Lower leg skin (tissue), 4 donors: Measurements from ENCODE around the gene FLYWCH1. TPM values are rescaled to one million over a fixed set of nuclear protein-coding genes. Genes with fewer than 3 reads are reported as not detected.
A peak's percentile ranks its signal among the peaks of the same experiment; 100 is the strongest.

Source experiments
- DNase-seq, 2 donors: peaks; one replicate each; pipeline ENCODE4 v3.0.0-alpha.2; 2019; ENCODE audit warnings: low spot score in 2 of 2
- H3K4me3 ChIP-seq: fragments of 200-600 bp; sonication (generic); 2 replicates; pipeline ENCODE4 v1.5.1; 2017; ENCODE audit warnings: mild to moderate bottlenecking, low read depth; ENCODE audit not compliant: poor library complexity, severe bottlenecking
- CTCF ChIP-seq, 3 donors: fragments of 450-650 bp; IDR thresholded peaks; one replicate each; pipeline ENCODE4 v1.5.1; 2016; ENCODE audit warnings: antibody characterized with exemption in 3 of 3, mild to moderate bottlenecking in 3 of 3, moderate library complexity in 2 of 3
- POLR2A ChIP-seq, 2 donors: fragments of 450-650 bp; IDR thresholded peaks; one replicate each; pipeline ENCODE4 v1.6.1; 2016 to 2017; ENCODE audit warnings: antibody characterized with exemption in 2 of 2, mild to moderate bottlenecking in 1 of 2, moderate library complexity in 1 of 2
- WGBS, 2 donors: methylation state at CpG; one replicate each; pipeline ENCODE4 v1.1.5; 2018; 5-methylcytosine and 5-hydroxymethylcytosine counted together
- intact Hi-C: fragments of 100-400 bp; cut with DNase I; formaldehyde crosslinking; loops from one replicate; pipeline ENCODE4 v1.15.0; 2023; ENCODE audit warnings: low total_unique reads
- total RNA-seq, 4 donors: library from RNA; depleted of rRNA; stranded (reverse); fragments of >200 nt; gene quantifications; one replicate each; pipeline ENCODE4 v1.1.0, GENCODE V29; 2016

FLYWCH1 gene
- total RNA-seq, 4 donors from 2014 or later = 36.9 to 61.4 (median 46.0) TPM

- intact Hi-C loops = no loop called here
- 9 to 16% methylated on average over 23 to 42 of the region's 42 CpGs for WGBS, 2 donors
- no peak for TF ChIP-seq POLR2A (IDR thresholded peaks at IDR 0.05)
- no peak overlapping the region for H3K4me3 ChIP-seq
- peak; percentile 68 to 95 for DNase-seq
Measured at GRCh38 chr16:2983706-2984136, 72.0 kb downstream of the FLYWCH1 start.

GRCh38 chr16:2985462-2985861 lies 73.7 kb downstream of the FLYWCH1 start:
- TF ChIP-seq CTCF (IDR thresholded peaks at IDR 0.05) = no peak
- TF ChIP-seq POLR2A (IDR thresholded peaks at IDR 0.05) = no peak
- no peak for DNase-seq
- intact Hi-C loops = no loop called here
- no peak overlapping the region for H3K4me3 ChIP-seq
- WGBS, 2 donors = 58 to 61% methylated on average over 9 of the region's 9 CpGs

- no peak for TF ChIP-seq CTCF (IDR thresholded peaks at IDR 0.05)
- no peak for TF ChIP-seq POLR2A (IDR thresholded peaks at IDR 0.05)
- WGBS, 2 donors = 50 to 72% methylated on average over 5 to 15 of the region's 15 CpGs
- no peak overlapping the region for H3K4me3 ChIP-seq
- DNase-seq = no peak
- intact Hi-C loops = no loop called here
Measured at GRCh38 chr16:2985893-2986355, 74.2 kb downstream of the FLYWCH1 start.

GRCh38 chr16:2986623-2987188 lies 75.0 kb downstream of the FLYWCH1 start:
- TF ChIP-seq POLR2A (IDR thresholded peaks at IDR 0.05) = no peak
- no peak for TF ChIP-seq CTCF (IDR thresholded peaks at IDR 0.05)
- WGBS, 2 donors = 59 to 64% methylated on average over 14 to 15 of the region's 17 CpGs
- no peak for DNase-seq
- intact Hi-C loops = no loop called here
- no peak overlapping the region for H3K4me3 ChIP-seq

- H3K4me3 ChIP-seq = no peak overlapping the region
- DNase-seq = no peak
- TF ChIP-seq CTCF (IDR thresholded peaks at IDR 0.05) (no peak), POLR2A (IDR thresholded peaks at IDR 0.05) (no peak)
- intact Hi-C loops = no loop called here
- 74 to 89% methylated on average over 6 of the region's 9 CpGs for WGBS, 2 donors
Measured at GRCh38 chr16:2987286-2987685, 75.6 kb downstream of the FLYWCH1 start.

- intact Hi-C loops = no loop called here
- WGBS, 2 donors = 35 to 67% methylated on average over 2 to 4 of the region's 8 CpGs
- H3K4me3 ChIP-seq = no peak overlapping the region
- no peak for TF ChIP-seq POLR2A (IDR thresholded peaks at IDR 0.05)
- no peak for TF ChIP-seq CTCF (IDR thresholded peaks at IDR 0.05)
- no peak for DNase-seq
Measured at GRCh38 chr16:2987833-2988232, 76.1 kb downstream of the FLYWCH1 start.
